GM20431 (cell line): ENCODE results near the gene STX1B.

ENCODE experiments used
- in situ Hi-C: fragments of 300-500 bp; cut with MseI, MboI; formaldehyde crosslinking; loops from one replicate; pipeline ENCODE4 v1.15.0; 2020; ENCODE audit warnings: low sequenced_read_pairs; ENCODE audit not compliant: unreplicated experiment

The STX1B gene

GRCh38 chr16:31010585-31011325 is at the start of gene STX1B:
Gene STX1B (minus strand): TSS chr16:31010638. CDS start chr16:31010396, 242 bp downstream.
- in situ Hi-C loops, result no loop called here

DNA sequence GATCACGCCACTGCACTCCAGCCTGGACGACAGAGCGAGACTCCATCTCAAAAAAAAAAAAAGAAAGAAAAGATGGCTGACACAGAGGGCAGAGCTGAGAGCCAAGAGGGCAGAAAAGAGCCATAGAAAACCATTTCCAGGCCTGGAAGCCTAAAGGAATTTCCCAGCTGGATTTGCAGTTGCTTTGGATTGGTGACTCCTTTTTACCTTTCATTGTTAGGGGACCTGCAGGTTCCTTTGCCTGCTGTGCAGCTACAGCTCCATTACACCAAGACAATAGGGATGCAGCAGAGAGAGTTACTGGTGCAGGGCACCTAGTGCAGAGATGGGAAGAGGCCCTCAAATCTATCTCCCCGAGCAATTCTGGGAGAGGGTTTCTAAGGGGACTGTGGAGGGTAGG is 45.2 kb upstream of the STX1B start:
- in situ Hi-C loops, result no loop called here

DNA sequence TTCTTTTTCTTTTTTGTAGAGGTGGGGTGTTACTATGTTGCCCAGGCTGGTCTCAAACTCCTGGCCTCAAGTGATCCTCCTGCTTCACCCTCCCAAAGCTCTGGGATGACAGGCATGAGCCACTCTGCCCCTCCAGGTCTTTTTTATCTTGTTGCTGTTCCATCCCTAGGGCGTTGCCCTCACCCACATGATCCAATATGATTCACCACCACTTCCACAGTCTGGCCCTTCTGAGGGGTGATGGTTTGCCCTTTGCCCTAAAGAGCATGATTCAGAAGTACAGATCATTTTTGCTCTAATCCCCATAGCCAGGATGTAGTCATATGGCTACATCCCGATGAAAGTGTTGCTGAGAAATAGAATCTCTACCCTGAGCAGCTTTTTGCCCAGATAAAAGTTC is 41.7 kb upstream of the STX1B start:
- in situ Hi-C loops, result no loop called here

DNA sequence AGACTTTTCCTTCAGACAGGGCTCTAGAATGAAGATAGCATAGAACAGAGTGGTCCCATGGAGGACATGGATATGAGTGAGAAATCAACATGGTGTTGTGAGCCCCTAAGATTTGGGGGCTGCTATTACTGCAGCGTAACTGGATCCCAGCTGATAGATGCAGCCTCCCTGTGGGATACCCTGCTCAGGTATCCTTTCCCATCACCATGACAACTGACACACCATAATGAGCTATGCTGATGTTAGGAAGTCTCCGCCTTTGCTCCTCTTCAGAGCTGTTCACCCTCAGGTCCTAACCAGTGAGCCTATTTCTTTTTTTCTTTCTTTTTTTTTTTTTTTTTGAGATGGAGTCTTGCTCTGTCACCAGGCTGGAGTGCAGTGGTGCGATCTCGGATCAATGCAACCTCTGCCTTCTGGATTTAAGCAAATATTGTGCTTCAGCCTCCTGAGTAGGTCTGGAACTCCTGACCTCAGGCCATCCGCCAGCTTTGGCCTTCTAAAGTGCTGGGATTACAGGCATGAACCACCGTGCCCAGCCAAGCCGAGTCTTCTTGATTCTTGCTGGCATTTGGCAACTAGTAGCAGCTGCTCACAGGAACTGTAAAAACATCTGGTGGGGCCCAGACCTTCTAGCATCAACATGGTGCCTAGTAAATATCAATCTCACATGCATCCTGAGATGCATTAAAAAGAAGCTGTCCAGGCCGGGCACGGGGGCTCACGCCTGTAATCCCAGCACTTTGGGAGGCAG is 40.0 kb upstream of the STX1B start:
- in situ Hi-C loops, result no loop called here

DNA sequence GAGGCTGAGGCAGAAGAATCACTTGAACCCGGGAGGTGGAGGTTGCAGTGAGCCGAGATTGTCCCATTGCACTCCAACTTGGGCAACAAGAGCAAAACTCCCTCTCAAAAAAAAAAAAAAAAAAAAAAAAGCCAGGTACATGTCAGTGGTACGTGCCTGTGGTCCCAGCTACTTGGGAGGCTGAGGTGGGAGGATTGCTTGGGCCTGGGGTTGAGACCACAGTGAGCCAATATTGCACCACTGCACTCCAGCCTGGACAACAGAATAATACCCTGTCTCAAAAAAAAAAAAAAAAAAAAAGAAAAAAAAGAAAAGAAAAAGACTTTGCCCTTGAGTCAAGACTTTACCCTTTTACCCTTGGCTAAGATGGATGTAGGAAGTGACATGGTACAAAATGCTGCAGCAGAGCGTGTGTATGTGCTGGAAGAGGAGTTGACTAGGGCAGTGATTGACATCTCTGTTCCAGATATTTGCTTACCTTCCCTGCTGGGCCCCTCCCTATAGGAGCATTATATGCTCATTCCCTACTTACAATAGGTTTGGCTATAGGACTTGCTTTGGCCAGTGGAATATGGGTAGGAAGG is 33.6 kb upstream of the STX1B start:
- in situ Hi-C loops, result no loop called here

- in situ Hi-C loops, result no loop called here
Observed at GRCh38 chr16:31043352-31043751, 32.9 kb upstream of the STX1B start.

DNA sequence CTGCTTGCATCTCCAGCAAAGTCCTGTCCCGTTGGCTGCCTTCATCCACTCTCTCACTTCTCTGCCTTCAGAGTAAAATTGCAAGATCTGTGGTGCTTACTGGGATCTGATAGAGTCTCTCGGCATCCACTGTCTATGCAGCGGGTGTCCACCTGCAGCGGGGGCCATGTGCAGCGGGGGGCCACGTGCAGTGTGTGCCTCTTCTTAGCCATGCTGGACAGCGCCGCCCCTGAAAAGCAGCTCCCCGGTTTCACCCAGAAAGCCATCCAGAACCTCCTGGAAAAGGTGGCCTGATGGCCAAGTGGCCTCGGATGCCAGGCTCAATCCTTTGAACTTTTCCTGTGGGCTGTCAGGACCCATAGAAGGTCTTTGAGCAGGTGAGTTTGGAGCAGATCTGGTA is 32.4 kb upstream of the STX1B start:
- in situ Hi-C loops, result no loop called here

GRCh38 chr16:31038993-31039392 is 28.6 kb upstream of the STX1B start:
- in situ Hi-C loops, result no loop called here

DNA sequence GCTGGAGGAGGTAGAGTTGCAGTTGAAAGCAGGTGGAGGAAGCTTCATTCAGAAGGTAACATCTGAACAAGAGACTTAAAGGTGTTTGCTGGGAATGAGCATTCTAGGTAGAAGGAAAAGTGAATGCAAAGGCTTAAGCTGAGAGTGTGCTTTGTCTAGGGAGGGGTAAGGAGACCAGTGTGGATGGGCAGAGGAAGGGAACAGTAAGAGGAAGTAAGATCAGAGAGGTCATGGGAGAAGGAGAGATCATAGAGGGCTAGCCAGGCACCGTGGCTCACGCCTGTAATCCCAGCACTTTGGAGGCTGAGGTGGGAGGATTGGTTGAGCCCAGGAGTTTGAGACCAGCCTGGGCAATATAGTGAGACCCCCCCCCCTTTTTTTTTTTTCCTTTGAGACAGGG is 26.3 kb upstream of the STX1B start:
- in situ Hi-C loops, result no loop called here

DNA sequence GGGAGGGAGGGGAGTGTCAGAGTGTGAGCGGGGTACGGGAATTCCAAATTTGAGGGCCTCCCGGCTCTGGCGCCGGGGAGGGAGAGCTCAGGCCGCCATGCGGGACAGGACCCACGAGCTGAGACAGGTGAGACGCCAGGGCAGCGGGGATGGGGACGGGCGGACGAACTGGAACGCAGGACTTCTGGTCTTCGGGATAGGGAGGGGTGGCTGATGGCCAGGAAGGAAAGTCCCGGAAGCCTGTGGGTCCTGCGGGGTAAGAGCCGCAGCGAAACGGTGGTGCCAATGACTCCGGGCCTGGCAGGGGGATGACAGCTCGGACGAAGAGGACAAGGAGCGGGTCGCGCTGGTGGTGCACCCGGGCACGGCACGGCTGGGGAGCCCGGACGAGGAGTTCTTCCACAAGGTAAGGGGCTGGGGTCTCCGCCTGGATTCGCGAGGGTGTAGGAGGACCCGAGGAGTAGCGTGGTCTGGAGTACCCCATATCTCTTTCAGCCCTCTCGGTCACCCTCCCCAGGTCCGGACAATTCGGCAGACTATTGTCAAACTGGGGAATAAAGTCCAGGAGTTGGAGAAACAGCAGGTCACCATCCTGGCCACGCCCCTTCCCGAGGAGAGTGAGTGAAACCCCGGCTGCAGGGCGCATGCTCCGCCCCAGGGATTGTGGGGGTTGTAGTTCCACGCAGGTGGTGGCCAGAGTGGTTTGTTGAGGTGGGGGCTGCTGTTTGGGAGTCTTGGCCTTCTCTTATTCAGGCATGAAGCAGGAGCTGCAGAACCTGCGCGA is 23.5 kb upstream of the STX1B start:
- in situ Hi-C loops, result no loop called here

- in situ Hi-C loops, result no loop called here
Observed at GRCh38 chr16:31032736-31033708, 22.6 kb upstream of the STX1B start, which contains the start of gene STX4. Gene STX4 (plus strand): TSS chr16:31033558. CDS start chr16:31033806, 248 bp downstream.

GRCh38 chr16:31031276-31031675 is 20.8 kb upstream of the STX1B start:
- in situ Hi-C loops, result no loop called here

- in situ Hi-C loops, result no loop called here
Observed at GRCh38 chr16:31029272-31029671, 18.8 kb upstream of the STX1B start.

DNA sequence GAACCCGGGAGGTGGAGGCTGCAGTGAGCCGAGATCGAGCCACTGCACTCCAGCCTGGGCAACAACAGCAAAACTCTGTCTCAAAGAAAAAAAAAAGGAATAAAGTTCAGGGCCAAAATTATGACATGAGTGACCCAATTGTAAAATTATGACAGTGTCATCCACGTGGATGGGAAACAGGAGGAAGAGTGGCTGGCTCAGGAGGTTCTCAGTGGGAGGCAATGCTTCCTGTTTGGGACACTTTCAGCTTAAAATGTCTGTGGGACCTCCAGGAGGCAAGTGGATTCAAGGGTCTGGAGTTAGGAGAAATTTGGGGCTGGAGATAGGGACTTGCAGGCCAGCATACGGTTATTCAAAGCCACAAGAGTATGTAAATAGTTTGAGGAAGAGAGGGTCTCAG is 14.9 kb upstream of the STX1B start:
- in situ Hi-C loops, result no loop called here

DNA sequence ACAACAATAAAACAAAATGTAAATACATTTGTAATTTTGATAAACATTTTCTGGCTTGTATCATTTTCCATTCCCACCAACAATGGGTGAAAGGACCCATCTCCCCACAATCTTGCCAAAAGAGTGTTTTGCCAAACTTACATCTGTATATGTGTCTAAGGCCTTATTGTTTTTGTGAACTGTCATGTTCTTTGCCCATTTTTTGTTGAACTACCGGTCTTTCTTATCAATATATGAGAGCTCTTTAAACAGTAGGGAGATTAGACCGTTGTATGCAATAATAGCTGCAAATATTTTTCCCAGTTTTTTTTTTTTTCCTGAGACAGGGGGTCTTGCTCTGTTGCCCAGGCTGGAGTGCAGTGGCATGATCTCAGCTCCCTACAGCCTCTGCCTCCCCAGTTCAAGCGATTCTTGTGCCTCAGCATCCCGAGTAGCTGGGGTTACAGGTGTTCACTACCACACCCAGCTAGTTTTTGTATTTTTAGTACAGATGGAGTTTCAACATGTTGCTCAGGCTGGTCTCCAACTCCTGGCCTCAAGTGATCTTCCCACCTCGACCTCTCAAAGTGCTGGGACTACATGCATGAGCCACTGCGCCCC is 13.3 kb upstream of the STX1B start:
- in situ Hi-C loops, result no loop called here

DNA sequence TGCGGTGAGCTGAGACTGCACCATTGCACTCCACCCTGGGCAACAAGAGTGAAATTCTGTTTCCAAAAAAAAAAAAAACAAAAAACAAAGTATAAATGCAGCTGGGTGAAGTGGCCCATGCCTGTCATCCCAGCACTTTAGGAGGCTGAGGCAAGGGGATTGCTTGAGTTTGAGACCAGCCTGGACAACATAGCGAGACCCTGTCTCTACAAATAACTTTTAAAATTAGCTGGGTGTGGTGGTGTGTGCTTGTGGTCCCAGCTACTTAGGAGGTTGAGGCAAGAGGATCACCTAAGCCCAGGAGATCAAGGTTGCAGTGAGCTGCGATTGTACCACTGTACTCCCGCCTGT is 12.8 kb upstream of the STX1B start:
- in situ Hi-C loops, result no loop called here

DNA sequence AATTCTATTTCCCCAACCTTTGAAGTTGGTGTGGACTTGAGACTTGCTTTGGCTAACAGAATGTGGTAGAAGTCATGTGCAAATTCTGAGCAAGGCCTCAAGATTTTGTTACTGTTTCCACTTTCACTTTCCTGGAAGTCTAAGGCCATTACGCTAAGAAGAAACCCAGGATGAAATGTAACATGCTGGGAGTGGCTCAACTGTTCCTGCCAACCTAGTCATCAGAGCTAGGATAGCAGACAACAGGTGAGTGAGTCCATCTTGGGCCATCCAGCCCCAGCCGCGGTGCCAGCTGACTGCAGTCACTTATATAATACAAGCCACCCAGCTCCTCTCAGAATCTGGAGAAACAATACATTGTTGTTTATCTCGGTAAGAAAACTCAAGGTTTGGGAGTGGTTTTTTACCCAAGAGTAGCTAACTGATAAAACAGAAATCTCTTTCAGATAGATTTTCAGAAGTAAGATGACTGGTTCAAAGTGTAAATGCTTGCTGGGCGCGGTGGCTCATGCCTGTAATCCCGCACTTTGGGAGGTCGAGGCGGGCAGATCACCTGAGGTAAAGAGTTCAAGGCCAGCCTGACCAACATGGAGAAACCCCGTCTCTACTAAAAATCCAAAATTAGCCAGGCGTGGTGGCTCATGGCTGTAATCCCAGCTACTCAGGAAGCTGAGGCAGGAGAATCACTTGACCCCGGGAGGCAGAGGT is 12.3 kb upstream of the STX1B start:
- in situ Hi-C loops, result no loop called here

DNA sequence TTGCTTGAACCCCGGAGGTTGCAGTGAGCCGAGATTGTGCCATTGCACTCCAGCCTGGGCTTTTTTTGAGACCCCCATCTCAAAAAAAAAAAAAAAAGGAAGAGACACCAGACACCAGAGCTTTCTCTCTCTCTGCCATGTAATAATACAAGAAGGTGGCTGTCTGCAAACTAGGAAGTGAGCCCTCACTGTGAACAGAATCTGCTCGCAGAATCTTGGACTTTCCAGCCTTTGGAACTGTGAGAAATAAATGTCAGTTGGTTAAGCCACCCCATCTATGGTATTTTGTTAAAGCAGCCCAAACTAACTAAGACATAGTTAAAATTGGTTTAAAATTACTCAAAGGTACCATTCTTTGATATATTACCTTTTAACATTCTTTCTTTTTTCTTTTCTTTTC is 10.1 kb upstream of the STX1B start:
- in situ Hi-C loops, result no loop called here
